D721Med (cell line): ENCODE measurements around the gene GRPEL2.
A peak's percentile ranks its signal among the peaks of the same experiment; 100 is the strongest.

Experiments
- DNase-seq: peaks from one replicate; pipeline ENCODE4 v3.0.0; 2011; ENCODE audit warnings: low spot score; ENCODE audit not compliant: insufficient read length
- FAIRE-seq: peaks from 2 replicates; lab custom pipeline; 2011; peaks lifted over from hg19 to GRCh38; lab: Jason Lieb, UNC
- TF ChIP-seq, protein P1 (sequence below): IDR thresholded peaks from 2 replicates; pipeline ENCODE4 v1.5.1; 2012; ENCODE audit warnings: mild to moderate bottlenecking, control low read depth; ENCODE audit not compliant: insufficient read depth; ENCODE audit errors: missing control alignments

The GRPEL2 gene

DNA sequence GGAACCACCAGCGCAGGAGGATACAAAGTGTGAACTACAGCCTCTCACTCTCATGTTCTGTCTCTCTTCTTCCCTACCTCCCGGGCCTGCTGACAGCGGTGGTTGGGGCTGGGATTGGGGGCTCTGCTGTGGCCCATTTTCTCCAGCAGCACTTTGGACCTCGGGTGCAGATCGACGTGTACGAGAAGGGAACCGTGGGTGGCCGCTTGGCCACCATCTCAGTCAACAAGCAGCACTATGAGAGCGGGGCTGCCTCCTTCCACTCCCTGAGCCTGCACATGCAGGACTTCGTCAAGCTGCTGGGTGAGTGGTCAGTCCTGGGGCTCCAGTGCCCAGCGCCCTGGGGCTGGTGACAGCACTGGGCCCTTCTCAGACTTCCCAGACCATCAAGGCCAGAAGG lies 17.2 kb downstream of the GRPEL2 start:
- DNase-seq (no peak), FAIRE-seq (no peak)
- TF ChIP-seq, protein P1, sequence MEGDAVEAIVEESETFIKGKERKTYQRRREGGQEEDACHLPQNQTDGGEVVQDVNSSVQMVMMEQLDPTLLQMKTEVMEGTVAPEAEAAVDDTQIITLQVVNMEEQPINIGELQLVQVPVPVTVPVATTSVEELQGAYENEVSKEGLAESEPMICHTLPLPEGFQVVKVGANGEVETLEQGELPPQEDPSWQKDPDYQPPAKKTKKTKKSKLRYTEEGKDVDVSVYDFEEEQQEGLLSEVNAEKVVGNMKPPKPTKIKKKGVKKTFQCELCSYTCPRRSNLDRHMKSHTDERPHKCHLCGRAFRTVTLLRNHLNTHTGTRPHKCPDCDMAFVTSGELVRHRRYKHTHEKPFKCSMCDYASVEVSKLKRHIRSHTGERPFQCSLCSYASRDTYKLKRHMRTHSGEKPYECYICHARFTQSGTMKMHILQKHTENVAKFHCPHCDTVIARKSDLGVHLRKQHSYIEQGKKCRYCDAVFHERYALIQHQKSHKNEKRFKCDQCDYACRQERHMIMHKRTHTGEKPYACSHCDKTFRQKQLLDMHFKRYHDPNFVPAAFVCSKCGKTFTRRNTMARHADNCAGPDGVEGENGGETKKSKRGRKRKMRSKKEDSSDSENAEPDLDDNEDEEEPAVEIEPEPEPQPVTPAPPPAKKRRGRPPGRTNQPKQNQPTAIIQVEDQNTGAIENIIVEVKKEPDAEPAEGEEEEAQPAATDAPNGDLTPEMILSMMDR, result no peak

DNA sequence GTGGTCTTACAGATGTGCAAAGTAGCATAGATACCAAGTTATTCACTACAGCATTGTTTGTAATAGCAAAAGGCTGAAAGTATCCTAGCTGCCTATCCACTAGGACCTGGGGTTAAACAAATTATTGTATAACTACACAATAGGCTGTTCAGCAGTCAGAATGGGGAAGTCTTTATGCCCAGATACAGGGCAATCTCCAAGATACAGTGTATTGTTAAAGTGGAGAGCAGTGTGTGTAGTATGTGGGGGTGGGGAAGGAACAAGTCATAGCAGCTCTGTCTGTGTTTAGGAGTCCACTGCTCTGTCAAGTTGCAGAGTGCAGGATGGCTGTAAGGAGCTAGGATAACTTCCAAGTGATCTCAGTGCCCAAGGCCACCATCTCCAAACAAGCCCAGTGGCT lies 18.1 kb downstream of the GRPEL2 start:
- DNase-seq, result no peak
- no peak for FAIRE-seq
- TF ChIP-seq, protein P1, result no peak

DNA sequence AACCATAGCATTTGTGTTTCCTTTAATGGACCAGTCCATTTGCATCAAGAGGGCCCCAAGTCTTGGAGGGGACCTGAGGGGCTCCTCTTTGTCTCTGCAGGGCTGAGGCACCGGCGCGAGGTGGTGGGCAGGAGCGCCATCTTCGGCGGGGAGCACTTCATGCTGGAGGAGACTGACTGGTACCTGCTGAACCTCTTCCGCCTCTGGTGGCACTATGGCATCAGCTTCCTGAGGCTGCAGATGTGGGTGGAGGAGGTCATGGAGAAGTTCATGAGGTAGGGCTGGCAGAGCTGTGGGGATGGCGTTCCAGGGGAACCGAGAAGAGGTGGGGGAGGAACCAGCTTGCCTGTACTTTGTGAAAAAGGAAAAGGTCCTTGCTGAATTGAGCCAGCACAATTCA lies 18.6 kb downstream of the GRPEL2 start:
- TF ChIP-seq, protein P1, result no peak
- DNase-seq, result no peak
- no peak for FAIRE-seq

DNA sequence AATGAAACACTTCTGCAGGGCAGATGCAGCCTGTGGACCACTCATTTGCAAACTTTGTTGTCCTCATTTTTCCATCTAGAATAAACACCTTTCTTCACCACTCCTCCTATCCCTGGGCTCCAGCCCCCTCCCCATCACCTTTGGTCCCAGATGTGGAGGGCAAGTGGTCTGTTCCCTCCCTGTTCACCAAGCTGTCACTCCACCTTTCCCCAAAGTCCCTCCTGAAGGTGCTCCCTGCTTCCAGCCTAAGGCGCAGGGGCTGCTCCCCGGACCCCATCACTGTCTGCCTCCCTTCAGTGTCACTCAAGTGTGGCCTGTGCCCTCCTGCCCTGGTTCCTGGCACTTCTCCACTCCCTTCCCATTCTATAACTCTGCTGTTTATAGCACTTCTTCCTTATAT lies 19.4 kb downstream of the GRPEL2 start:
- DNase-seq, result no peak
- TF ChIP-seq, protein P1, result no peak
- FAIRE-seq, result no peak

DNA sequence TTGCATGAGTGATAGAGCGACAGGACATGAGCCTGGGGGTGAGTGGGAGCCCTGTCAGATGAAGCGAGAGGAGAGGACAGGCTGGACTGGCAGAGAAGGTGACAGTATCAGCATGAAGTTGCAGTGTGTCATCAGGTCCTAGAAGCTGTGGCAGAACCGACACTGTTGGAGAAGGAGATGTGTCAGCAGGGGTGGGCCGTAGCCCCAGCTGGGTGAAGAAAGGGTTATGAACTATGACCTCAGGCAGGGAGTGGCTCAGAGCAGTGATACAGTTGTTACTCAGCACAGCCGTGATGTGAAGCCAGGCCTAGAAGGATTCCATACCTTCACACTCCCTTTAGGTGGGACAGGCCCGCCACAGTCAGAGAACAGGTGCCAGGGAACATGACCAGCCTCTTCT lies 20.1 kb downstream of the GRPEL2 start:
- DNase-seq, result no peak
- TF ChIP-seq, protein P1, result no peak
- FAIRE-seq, result no peak

DNA sequence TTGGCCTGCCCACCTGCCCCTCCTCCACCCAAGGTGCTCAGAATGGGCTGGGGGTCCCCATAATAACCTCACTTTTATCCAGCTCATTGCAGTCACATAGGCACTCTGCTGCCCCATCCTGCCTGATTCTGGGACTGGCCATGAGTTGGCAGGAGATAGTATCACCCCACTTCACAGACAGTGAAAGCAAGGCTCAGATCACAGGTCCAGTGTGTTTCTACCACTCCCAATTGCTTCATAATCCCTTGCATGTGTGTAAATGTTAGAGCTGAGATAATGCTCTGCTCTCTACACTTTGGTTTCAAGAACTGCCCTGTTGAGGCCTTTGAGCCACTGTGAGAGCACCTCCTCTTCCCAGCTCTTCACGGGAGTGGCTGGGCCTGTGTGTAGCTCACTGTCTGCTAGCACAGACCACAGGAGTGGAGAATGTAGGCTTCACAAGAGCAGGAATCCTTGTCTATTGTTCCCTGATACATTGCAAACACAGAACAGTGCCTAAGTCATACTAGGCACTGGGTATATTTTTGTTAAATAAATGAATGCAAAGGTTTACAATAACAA lies 20.9 kb downstream of the GRPEL2 start:
- FAIRE-seq, result no peak
- TF ChIP-seq, protein P1, result no peak
- DNase-seq, result no peak

DNA sequence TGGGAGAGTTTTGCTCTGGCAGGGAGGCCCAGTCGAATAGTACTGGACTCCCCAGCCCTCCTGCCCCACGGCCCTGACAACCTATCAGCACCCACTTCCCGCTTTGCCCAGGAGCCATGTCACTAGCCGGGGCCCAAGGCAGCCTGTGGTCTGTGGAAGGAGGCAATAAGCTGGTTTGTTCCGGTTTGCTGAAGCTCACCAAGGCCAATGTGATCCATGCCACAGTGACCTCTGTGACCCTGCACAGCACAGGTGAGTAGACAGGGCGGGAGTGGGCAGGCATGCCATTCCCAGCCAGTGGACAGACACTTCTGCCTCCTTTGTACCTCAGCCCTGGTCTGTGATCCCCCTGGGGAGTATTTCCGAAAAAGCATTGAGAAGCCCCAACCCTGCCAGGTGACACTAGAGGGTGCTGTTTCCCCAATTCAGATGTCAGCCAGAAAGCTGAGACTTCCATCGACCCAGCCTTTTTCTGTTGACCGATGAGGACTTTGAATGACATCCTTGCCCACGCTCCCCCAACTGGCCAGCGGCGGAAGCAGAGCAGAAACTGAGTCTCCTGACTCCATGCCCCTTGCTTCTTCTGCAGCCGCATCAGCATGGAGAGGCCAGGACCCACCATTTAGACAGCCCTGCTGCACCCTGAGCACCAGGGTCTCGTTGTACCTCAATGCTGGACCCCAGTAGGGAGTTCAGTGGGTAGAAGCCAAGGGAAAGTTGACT lies 22.1 kb downstream of the GRPEL2 start:
- peak; percentile 90 for DNase-seq
- FAIRE-seq, result no peak
- TF ChIP-seq, protein P1, result peak; percentile 90
